ENCODE measurements around the gene FEM1C.

Gene FEM1C

DNA sequence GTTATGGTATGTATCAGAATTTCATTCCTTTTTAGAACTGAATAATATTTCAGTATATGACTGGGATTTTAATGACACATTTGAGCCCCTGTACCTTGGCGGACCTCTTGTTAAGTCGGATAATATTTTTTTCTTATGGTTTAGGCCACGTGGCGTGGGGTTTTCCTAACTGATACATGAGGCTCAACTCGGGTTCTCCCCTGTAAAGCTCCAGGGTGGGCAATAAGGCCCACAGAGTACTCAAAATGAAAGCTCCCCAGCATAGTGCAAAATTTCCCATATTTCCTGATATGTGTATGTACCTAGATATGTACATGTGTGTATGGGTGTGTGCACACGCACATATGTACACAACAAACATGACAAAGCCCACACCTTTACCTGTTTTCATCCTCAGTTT lies 33.2 kb upstream of the FEM1C start:
- H3K4me3 ChIP-seq (ENCODE audit: low read length): no peak overlapping the region
- H3K9ac ChIP-seq (ENCODE audit: low read length): no peak overlapping the region
- H3K9me3 ChIP-seq (ENCODE audit: control insufficient read depth, low read length): no peaks in the 10 kb centered on the region
- H3K4me1 ChIP-seq (ENCODE audit: control insufficient read depth, insufficient read depth, low read length): no peaks in the 10 kb centered on the region
- no peaks in the 10 kb centered on the region for H3K27me3 ChIP-seq (ENCODE audit: control insufficient read depth, insufficient read depth, low read length)
- H3K36me3 ChIP-seq (ENCODE audit: control insufficient read depth, insufficient read depth, low read length): no peaks in the 10 kb centered on the region

DNA sequence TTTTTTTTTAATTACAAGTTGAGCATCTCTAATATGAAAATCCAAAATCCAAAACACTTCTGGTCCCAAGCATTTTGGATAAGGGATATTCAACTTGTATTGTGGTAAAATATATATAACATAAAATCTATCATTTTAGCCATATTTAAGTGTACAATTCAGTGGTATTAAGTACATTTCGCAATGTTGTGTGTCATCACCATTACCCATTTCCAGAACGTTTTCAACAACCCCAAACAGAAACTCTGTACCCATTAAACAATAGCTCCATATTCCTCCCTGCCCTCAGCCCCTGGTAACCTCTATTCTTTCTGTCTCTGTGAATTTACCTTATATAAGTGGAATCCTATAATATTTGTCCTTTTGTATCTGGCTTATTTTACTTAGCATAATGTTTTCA lies 32.8 kb upstream of the FEM1C start:
- Histone ChIP-seq H3K9me3 (ENCODE audit: control insufficient read depth, low read length) (no peaks in the 10 kb centered on the region), H3K4me3 (ENCODE audit: low read length) (no peak overlapping the region), H3K9ac (ENCODE audit: low read length) (no peak overlapping the region), H3K27me3 (ENCODE audit: control insufficient read depth, insufficient read depth, low read length) (no peaks in the 10 kb centered on the region), H3K36me3 (ENCODE audit: control insufficient read depth, insufficient read depth, low read length) (no peaks in the 10 kb centered on the region), H3K4me1 (ENCODE audit: control insufficient read depth, insufficient read depth, low read length) (no peaks in the 10 kb centered on the region)

DNA sequence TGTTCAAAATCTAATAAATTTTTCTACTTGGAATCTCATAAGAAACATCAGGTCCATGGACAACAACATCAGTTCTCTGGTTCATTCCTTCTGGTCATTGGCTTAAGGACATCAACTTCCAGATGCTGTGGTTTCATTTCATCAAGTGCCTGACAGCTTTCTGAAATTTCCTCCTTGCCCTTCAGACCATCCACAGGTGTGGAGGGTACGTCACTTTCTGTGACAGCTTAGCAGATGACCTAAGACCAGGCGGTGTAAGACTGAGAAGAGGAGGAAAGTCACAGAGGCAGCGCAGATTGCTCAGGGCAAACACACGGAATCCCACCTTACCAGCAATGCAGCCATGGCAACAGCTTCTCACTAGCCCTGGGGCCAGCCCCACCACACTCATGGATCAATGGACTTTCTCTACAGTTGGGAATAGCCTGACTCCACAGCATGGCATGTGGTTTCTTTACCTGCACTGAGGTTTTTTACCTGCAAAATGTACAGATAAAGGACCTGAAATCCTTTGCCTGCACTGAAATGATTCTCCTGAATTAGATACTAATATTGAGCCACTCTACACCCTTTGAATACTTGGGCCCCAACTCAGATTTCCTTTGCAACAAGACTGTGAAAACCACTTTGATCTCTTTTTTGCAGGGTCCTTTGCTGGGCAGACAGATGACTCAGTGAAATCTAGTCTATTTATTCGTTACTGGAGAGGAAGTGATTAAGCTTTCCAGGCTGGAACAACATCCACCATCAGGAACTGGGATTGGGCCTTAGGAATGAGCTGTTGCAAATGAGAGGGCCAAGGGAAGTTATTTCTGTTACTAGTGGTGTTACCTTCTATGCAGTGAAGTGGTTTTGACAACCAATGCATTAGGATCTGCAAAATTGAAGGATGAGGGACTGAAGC lies 30.8 kb upstream of the FEM1C start:
- no peaks in the 10 kb centered on the region for H3K36me3 ChIP-seq (ENCODE audit: control insufficient read depth, insufficient read depth, low read length)
- no peak overlapping the region for H3K9ac ChIP-seq (ENCODE audit: low read length)
- no peaks in the 10 kb centered on the region for H3K9me3 ChIP-seq (ENCODE audit: control insufficient read depth, low read length)
- no peaks in the 10 kb centered on the region for H3K4me1 ChIP-seq (ENCODE audit: control insufficient read depth, insufficient read depth, low read length)
- H3K27me3 ChIP-seq (ENCODE audit: control insufficient read depth, insufficient read depth, low read length): no peaks in the 10 kb centered on the region
- H3K4me3 ChIP-seq (ENCODE audit: low read length): no peak overlapping the region

DNA sequence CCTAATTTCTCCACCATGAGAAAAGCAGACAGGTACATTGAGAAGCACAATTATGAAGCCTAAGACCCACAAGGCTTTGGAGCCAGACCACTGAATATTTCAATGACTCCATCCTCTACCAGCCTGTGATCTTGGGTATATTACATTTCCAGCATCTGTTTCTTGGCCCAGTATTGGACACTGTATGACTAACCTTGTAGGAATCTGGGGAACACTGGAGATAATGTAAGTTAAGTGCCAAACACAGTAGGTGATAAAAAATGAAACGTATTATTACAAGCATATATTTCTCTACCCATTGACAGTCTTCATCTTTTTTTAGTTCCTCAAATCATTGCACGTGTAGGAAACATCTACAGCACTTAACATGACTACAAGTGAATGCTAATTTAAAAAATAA lies 28.6 kb upstream of the FEM1C start:
- Histone ChIP-seq H3K27me3 (ENCODE audit: control insufficient read depth, insufficient read depth, low read length) (no peaks in the 10 kb centered on the region), H3K4me3 (ENCODE audit: low read length) (no peak overlapping the region), H3K4me1 (ENCODE audit: control insufficient read depth, insufficient read depth, low read length) (no peaks in the 10 kb centered on the region), H3K9me3 (ENCODE audit: control insufficient read depth, low read length) (no peaks in the 10 kb centered on the region), H3K9ac (ENCODE audit: low read length) (no peak overlapping the region), H3K36me3 (ENCODE audit: control insufficient read depth, insufficient read depth, low read length) (no peaks in the 10 kb centered on the region)

DNA sequence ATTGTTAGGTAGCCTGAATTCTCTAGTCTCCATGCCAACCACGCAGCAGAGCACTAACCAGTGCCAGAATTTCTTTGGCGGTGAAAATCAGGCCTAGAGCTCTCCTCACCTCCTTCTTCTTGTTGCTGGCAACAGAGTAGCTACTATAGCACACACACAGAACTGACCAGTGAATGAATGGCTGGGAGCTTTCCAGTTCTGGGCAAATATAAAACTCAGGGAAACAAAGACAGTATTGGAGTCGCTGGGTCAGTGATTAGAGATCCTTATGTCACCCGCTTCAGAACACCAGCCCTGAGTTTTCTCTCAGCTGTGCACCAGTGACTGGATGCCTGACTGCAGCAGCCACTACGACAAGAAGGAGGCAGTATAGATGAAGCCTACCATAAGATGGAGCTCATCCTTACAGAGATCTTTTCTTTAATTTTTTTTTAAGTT lies 26.9 kb upstream of the FEM1C start:
- Histone ChIP-seq H3K4me3 (ENCODE audit: low read length) (no peak overlapping the region), H3K27me3 (ENCODE audit: control insufficient read depth, insufficient read depth, low read length) (no peaks in the 10 kb centered on the region), H3K4me1 (ENCODE audit: control insufficient read depth, insufficient read depth, low read length) (no peaks in the 10 kb centered on the region), H3K9me3 (ENCODE audit: control insufficient read depth, low read length) (no peaks in the 10 kb centered on the region), H3K9ac (ENCODE audit: low read length) (no peak overlapping the region), H3K36me3 (ENCODE audit: control insufficient read depth, insufficient read depth, low read length) (no peaks in the 10 kb centered on the region)

DNA sequence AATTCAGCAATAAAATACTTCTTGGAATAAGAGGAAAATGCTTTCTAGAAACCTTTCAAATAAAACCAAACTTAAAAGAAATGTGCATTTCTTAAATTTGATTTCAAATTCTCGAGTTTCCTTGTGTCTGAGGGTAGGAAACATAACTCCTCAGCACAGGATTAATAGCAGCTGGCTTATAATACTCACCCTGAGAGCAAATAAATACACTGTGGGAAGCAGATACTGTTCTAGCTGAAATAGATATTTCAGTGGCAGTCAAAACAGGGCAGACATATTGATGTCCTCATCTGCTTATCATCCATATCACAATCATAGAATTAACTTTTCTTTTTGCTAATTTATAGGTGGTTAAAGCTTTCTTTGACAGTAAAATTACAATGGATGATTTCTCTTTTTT lies 24.1 kb upstream of the FEM1C start:
- H3K4me3 ChIP-seq (ENCODE audit: low read length): no peak overlapping the region
- no peaks in the 10 kb centered on the region for H3K9me3 ChIP-seq (ENCODE audit: control insufficient read depth, low read length)
- H3K4me1 ChIP-seq (ENCODE audit: control insufficient read depth, insufficient read depth, low read length): peaks cover 6% of the 10 kb centered on the region
- H3K27me3 ChIP-seq (ENCODE audit: control insufficient read depth, insufficient read depth, low read length): no peaks in the 10 kb centered on the region
- H3K36me3 ChIP-seq (ENCODE audit: control insufficient read depth, insufficient read depth, low read length): no peaks in the 10 kb centered on the region
- no peak overlapping the region for H3K9ac ChIP-seq (ENCODE audit: low read length)

DNA sequence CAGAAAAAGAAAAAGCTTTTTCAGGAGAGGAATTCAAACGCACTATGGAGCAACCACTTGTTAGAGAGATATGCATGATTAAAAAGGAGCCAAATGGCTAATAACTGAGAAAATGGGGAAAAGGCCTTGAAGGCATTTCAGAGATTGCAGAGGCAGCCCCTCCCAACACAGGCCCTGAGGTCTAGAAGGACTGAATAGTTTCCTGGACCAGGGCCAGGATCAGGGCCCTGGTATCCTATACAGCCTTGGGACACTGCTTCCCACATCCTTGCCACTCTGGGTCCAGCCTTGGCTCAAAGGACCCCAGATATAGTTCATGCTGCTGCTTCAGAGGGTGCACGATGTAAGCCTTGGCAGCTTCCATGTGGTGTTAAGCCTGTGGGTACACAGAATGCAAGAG lies 20.7 kb upstream of the FEM1C start:
- Histone ChIP-seq H3K9me3 (ENCODE audit: control insufficient read depth, low read length) (no peaks in the 10 kb centered on the region), H3K4me1 (ENCODE audit: control insufficient read depth, insufficient read depth, low read length) (peaks cover 6% of the 10 kb centered on the region), H3K9ac (ENCODE audit: low read length) (no peak overlapping the region), H3K36me3 (ENCODE audit: control insufficient read depth, insufficient read depth, low read length) (no peaks in the 10 kb centered on the region), H3K27me3 (ENCODE audit: control insufficient read depth, insufficient read depth, low read length) (no peaks in the 10 kb centered on the region), H3K4me3 (ENCODE audit: low read length) (no peak overlapping the region)

DNA sequence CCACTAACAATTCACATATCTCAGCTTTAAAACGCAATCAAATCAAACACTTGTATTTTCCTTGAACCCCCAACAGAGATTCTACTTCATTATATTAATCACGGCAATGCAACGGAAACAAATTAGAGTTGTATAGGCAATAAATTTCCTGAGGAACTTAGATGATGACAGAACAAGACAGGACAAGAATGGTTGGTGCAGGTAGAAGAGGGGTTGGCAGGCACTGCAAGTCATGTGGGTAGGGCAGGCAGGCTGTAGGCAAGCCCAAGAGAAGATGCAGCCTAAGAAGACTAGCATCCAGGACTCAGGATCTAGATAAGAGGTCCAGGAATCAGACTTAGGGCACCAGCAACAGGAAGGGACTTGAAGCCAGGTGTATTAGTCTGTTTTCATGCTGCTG lies 16.6 kb upstream of the FEM1C start:
- Histone ChIP-seq H3K4me3 (ENCODE audit: low read length) (no peak overlapping the region), H3K27me3 (ENCODE audit: control insufficient read depth, insufficient read depth, low read length) (no peaks in the 10 kb centered on the region), H3K9ac (ENCODE audit: low read length) (no peak overlapping the region), H3K4me1 (ENCODE audit: control insufficient read depth, insufficient read depth, low read length) (peaks cover 25% of the 10 kb centered on the region), H3K36me3 (ENCODE audit: control insufficient read depth, insufficient read depth, low read length) (no peaks in the 10 kb centered on the region), H3K9me3 (ENCODE audit: control insufficient read depth, low read length) (no peaks in the 10 kb centered on the region)

DNA sequence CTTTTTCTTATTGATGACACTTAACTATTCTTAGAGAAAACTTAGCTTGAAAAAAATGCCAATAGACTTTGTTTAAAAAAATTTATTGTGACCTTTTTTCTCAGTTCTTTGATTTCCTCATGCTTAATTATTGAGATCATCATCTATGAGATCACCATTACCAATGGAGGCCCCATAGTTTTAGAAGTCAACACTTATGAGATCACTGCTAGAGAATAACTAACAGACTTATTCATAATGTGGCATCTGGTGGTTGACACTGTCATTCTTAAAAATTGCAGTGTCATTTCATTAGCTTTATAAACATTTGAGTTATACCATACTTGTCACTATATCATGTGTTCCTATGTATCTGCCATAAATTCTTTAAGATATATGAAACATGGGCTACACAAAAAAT lies 14.9 kb upstream of the FEM1C start:
- Histone ChIP-seq H3K9me3 (ENCODE audit: control insufficient read depth, low read length) (no peaks in the 10 kb centered on the region), H3K9ac (ENCODE audit: low read length) (no peak overlapping the region), H3K27me3 (ENCODE audit: control insufficient read depth, insufficient read depth, low read length) (no peaks in the 10 kb centered on the region), H3K4me1 (ENCODE audit: control insufficient read depth, insufficient read depth, low read length) (peaks cover 20% of the 10 kb centered on the region), H3K36me3 (ENCODE audit: control insufficient read depth, insufficient read depth, low read length) (no peaks in the 10 kb centered on the region), H3K4me3 (ENCODE audit: low read length) (no peak overlapping the region)

DNA sequence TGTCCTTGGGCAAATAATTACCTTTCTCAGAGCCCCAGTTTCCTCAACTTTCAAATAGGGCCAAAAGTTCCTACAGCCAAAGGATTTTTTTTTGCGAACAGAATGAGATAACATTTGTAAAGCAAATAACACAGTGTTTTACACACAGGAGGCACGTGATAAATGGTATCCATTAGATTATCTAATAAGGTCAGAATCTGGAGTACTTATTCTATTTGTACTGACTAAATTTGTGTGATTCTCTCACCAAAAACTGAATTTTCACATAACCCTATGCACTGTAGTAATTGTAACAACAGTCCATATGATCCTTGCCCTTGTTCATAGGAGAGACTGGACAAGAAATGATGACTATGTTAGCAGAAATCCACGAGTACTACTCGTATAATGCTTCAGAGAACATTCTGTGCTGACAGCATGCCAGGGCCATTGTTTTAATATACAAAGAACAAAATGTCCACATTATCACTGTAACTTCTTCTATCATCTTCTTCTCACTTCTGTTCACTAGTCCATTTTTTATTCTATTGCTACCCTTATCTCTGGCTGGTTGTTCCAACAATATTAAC lies 13.9 kb upstream of the FEM1C start:
- no peaks in the 10 kb centered on the region for H3K27me3 ChIP-seq (ENCODE audit: control insufficient read depth, insufficient read depth, low read length)
- H3K4me3 ChIP-seq (ENCODE audit: low read length): no peak overlapping the region
- H3K9ac ChIP-seq (ENCODE audit: low read length): no peak overlapping the region
- no peaks in the 10 kb centered on the region for H3K9me3 ChIP-seq (ENCODE audit: control insufficient read depth, low read length)
- H3K4me1 ChIP-seq (ENCODE audit: control insufficient read depth, insufficient read depth, low read length): peaks cover 20% of the 10 kb centered on the region
- no peaks in the 10 kb centered on the region for H3K36me3 ChIP-seq (ENCODE audit: control insufficient read depth, insufficient read depth, low read length)

DNA sequence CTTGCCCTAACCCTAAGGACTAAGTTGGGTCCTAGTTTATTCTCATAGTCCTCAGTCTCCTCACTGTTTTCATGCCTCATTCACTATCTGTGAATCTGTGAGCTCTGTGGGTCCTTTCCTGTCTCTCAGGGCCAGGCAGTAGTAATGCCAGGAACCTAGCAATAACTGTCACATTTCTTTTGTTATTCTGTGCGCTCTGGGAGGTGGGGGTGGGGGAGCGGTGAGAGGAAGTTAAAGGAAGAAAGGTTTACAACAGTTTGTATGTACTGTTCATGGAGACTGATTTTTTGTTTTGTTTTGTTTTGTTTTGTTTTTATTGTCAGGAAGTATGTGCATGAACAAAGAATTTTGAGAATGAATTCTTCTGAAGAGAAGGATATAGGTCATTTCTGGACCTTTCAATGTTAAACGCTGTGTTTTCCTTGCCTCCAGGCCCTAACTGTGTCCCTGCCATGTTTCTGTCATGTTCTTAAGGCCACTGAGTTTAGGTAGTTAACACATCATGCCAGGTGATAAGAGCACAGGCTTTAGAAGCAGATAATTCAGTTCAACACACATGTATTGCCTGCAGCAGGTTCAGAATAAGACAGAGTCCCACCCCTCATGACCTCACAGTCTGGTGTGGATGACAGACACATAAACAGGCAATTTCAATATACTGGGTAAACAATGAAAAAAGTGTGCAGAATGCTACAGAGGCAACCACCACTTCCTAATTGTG lies 13.3 kb upstream of the FEM1C start:
- Histone ChIP-seq H3K4me3 (ENCODE audit: low read length) (no peak overlapping the region), H3K4me1 (ENCODE audit: control insufficient read depth, insufficient read depth, low read length) (peaks cover 20% of the 10 kb centered on the region), H3K27me3 (ENCODE audit: control insufficient read depth, insufficient read depth, low read length) (no peaks in the 10 kb centered on the region), H3K9me3 (ENCODE audit: control insufficient read depth, low read length) (no peaks in the 10 kb centered on the region), H3K9ac (ENCODE audit: low read length) (no peak overlapping the region), H3K36me3 (ENCODE audit: control insufficient read depth, insufficient read depth, low read length) (no peaks in the 10 kb centered on the region)

DNA sequence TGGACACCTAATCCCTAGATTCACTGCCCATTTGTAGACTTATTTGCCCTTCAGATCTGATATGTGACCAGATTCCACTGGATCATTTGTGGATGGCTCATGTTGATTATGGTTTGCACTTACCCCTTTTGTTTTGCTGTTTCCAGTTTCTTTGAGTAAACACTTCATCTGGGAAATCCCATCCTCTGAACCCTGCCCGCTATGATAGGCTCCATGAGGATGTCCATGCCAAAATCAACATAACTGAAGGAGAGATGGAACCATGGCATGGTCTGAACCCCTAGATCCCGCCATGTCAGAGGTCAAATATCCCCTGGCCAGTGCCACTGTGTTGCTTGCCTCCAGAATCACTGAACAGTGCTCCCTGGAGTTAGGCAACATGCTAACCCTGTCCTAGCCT lies 11.7 kb upstream of the FEM1C start:
- no peaks in the 10 kb centered on the region for H3K36me3 ChIP-seq (ENCODE audit: control insufficient read depth, insufficient read depth, low read length)
- no peak overlapping the region for H3K4me3 ChIP-seq (ENCODE audit: low read length)
- peaks cover 23% of the 10 kb centered on the region for H3K4me1 ChIP-seq (ENCODE audit: control insufficient read depth, insufficient read depth, low read length)
- H3K9ac ChIP-seq (ENCODE audit: low read length): no peak overlapping the region
- no peaks in the 10 kb centered on the region for H3K27me3 ChIP-seq (ENCODE audit: control insufficient read depth, insufficient read depth, low read length)
- H3K9me3 ChIP-seq (ENCODE audit: control insufficient read depth, low read length): no peaks in the 10 kb centered on the region
